ENCODE data around the gene TBX10.
"Not testable (repeated sequence)": the region's sequence is repeated elsewhere in the genome, so short reads cannot be mapped to it uniquely, and the experiment has no call there.

TBX10 gene

GRCh38 chr11:67639438-67639859 lies at the start of gene TBX10:
TBX10 (minus strand) TSS chr11:67639763; CDS start chr11:67639472, 291 bp downstream.
- DNase-seq: no peak

- no peak for DNase-seq
Observed at GRCh38 chr11:67689178-67689577, 49.6 kb upstream of the TBX10 start.

GRCh38 chr11:67687986-67688385 lies 48.4 kb upstream of the TBX10 start:
- DNase-seq: no peak

- DNase-seq: not testable (repeated sequence)
Observed at GRCh38 chr11:67685641-67686332, 46.2 kb upstream of the TBX10 start.

- not testable (repeated sequence) for DNase-seq
Observed at GRCh38 chr11:67682126-67683034, 42.8 kb upstream of the TBX10 start.

- DNase-seq: no peak
Observed at GRCh38 chr11:67680696-67681470, 41.3 kb upstream of the TBX10 start.

- no peak for DNase-seq
Observed at GRCh38 chr11:67675058-67675747, 35.6 kb upstream of the TBX10 start.

- no peak for DNase-seq
Observed at GRCh38 chr11:67674442-67674871, 34.9 kb upstream of the TBX10 start, which contains the start of gene ALDH3B2. ALDH3B2 (minus strand) TSS chr11:67674623; CDS start chr11:67666935, 7,688 bp downstream.

GRCh38 chr11:67673902-67674301 lies 34.3 kb upstream of the TBX10 start:
- DNase-seq: no peak

GRCh38 chr11:67673358-67673757 lies 33.8 kb upstream of the TBX10 start:
- no peak for DNase-seq

GRCh38 chr11:67671211-67671520 lies 31.6 kb upstream of the TBX10 start:
- no peak for DNase-seq

- no peak for DNase-seq
Observed at GRCh38 chr11:67670316-67671210, 31.0 kb upstream of the TBX10 start.

- DNase-seq: no peak
Observed at GRCh38 chr11:67668192-67668551, 28.6 kb upstream of the TBX10 start.

- no peak for DNase-seq
Observed at GRCh38 chr11:67667490-67668191, 28.1 kb upstream of the TBX10 start.

- no peak for DNase-seq
Observed at GRCh38 chr11:67666676-67667489, 27.3 kb upstream of the TBX10 start.

- no peak for DNase-seq
Observed at GRCh38 chr11:67666303-67666645, 26.7 kb upstream of the TBX10 start.

- no peak for DNase-seq
Observed at GRCh38 chr11:67665541-67666302, 26.2 kb upstream of the TBX10 start.

- DNase-seq: no peak
Observed at GRCh38 chr11:67664696-67665540, 25.4 kb upstream of the TBX10 start.
